Right lobe of liver (tissue), 4 donors: ENCODE data around the gene SEMA4D.

Source experiments
- POLR2A ChIP-seq: fragments of 450-650 bp; IDR thresholded peaks from one replicate; pipeline ENCODE4 v1.6.1; 2017; ENCODE audit warnings: antibody characterized with exemption, mild to moderate bottlenecking
- TF ChIP-seq, protein P1 (sequence below), 4 donors: fragments of 200-600 bp in 3 of 4; fragments of 450-650 bp in 1 of 4; IDR thresholded peaks; one replicate each; pipeline versions ENCODE4 v1.5.1 to v1.8.0; 2016 to 2022; ENCODE audit warnings: antibody characterized with exemption in 4 of 4, mild to moderate bottlenecking in 2 of 4
- donor health status: DM: no; HTN: no; CAD: no.
- donor health status: DM: no; HTN: no; CAD: no.
- donor health status: DM: no; HTN: yes; CAD: no.

DNA sequence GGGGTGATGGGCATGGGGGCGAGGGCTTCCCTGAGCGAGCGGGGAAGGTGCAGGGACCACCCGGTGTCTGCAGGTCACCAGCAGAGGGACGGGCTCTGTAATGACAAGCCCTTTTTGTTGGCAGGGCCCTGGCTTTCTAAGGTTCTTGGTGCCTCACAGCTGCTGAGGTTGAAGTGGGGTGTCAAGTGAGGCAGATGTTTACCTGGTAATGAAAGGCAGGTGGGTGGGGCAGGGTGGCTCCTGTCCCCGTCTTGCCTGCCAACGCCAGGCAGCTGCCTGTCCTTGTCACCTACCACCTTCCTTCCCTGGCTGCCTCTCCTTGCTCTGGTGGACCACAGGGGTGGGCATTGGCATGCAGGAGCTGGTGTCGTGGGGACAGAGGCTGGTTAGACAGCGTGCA, 41.0 kb upstream of the SEMA4D start:
- TF ChIP-seq, protein P1, sequence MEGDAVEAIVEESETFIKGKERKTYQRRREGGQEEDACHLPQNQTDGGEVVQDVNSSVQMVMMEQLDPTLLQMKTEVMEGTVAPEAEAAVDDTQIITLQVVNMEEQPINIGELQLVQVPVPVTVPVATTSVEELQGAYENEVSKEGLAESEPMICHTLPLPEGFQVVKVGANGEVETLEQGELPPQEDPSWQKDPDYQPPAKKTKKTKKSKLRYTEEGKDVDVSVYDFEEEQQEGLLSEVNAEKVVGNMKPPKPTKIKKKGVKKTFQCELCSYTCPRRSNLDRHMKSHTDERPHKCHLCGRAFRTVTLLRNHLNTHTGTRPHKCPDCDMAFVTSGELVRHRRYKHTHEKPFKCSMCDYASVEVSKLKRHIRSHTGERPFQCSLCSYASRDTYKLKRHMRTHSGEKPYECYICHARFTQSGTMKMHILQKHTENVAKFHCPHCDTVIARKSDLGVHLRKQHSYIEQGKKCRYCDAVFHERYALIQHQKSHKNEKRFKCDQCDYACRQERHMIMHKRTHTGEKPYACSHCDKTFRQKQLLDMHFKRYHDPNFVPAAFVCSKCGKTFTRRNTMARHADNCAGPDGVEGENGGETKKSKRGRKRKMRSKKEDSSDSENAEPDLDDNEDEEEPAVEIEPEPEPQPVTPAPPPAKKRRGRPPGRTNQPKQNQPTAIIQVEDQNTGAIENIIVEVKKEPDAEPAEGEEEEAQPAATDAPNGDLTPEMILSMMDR (IDR thresholded peaks at IDR 0.05): no peak
- TF ChIP-seq POLR2A: no peak
